ENCODE measurements around the gene TRIM45.

DNA sequence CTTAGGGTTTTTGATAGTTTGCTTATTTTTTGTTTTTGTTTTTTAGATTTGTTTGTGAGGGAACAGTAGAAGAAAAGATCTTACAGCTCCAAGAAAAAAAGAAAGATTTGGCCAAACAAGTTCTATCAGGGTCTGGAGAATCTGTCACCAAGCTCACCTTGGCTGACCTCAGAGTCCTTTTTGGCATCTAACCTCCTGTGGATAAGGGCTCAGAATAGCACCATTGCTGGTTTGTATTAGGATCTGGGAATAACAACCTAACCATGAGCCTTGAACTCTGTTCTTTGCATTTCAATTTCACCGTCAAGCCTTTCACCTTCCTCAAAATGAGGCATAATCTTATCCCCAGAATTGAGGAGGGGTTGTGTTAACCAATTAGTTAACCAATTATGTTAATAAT, 20.2 kb downstream of the TRIM45 start:
- TF ChIP-seq YY1 (IDR thresholded peaks at IDR 0.05; ENCODE audit: insufficient read depth, insufficient read length): no peak
- TF ChIP-seq ZNF274 (IDR thresholded peaks at IDR 0.05; ENCODE audit: low read depth, low read length): no peak
